SU-DHL-6 (cell line): Measurements from ENCODE around the gene MCU.

Experiments used
- H2AFZ ChIP-seq: fragments of 200-600 bp; sonication (generic); 2 replicates; pipeline ENCODE4 v1.6.1; 2014; ENCODE audit warnings: low read depth, mild to moderate bottlenecking, moderate library complexity, mixed read lengths, antibody characterized with exemption, low read length; ENCODE audit not compliant: severe bottlenecking
- H3F3A ChIP-seq: fragments of 200-600 bp; shearing (Covaris generic); 2 replicates; pipeline ENCODE4 v1.6.0; 2016; ENCODE audit warnings: antibody characterized with exemption, mild to moderate bottlenecking; ENCODE audit not compliant: insufficient read depth
- H3K27ac ChIP-seq: fragments of 200-600 bp; sonication (generic); 2 replicates; pipeline ENCODE4 v1.5.1; 2016; ENCODE audit warnings: low read depth, mild to moderate bottlenecking, low read length, moderate library complexity, mixed read lengths
- H3K27me3 ChIP-seq: fragments of 200-600 bp; sonication (generic), shearing (Covaris generic); 2 replicates; pipeline ENCODE4 v1.6.0; 2014; ENCODE audit warnings: mild to moderate bottlenecking, low read length
- H3K36me3 ChIP-seq: fragments of 200-600 bp; sonication (generic); 2 replicates; pipeline ENCODE4 v1.6.1; 2014; ENCODE audit warnings: mild to moderate bottlenecking, low read length, mixed read lengths
- H3K4me2 ChIP-seq: fragments of 300-600, 200-600 bp; shearing (Covaris generic), sonication (generic); 2 replicates; pipeline ENCODE4 v1.6.0; 2014; ENCODE audit warnings: low read length, low read depth, mild to moderate bottlenecking; ENCODE audit not compliant: poor library complexity, severe bottlenecking
- H3K4me3 ChIP-seq: fragments of 200-600 bp; sonication (generic); 2 replicates; pipeline ENCODE4 v1.5.1; 2014; ENCODE audit warnings: antibody characterized with exemption, low read length, mild to moderate bottlenecking, mixed read lengths; ENCODE audit not compliant: insufficient read depth, poor library complexity, severe bottlenecking
- H3K79me2 ChIP-seq: fragments of 200-600 bp; sonication (generic); 2 replicates; pipeline ENCODE4 v1.6.1; 2014; ENCODE audit warnings: mild to moderate bottlenecking, low read length, moderate library complexity; ENCODE audit not compliant: insufficient read depth
- H3K9ac ChIP-seq: fragments of 200-600 bp; sonication (generic); 2 replicates; pipeline ENCODE4 v1.7.0; 2014; ENCODE audit warnings: mild to moderate bottlenecking, low read length
- H3K9me2 ChIP-seq: fragments of 200-600 bp; sonication (generic); replicated peaks from 2 replicates; pipeline ENCODE4 v1.6.1; 2014; ENCODE audit warnings: low read length; ENCODE audit not compliant: insufficient read depth
- H3K9me3 ChIP-seq: fragments of 200-600 bp; sonication (generic); 2 replicates; pipeline ENCODE4 v1.6.1; 2014; ENCODE audit warnings: low read length, mixed read lengths; ENCODE audit not compliant: insufficient read depth
- H4K20me1 ChIP-seq: fragments of 200-600 bp; sonication (generic); 2 replicates; pipeline ENCODE4 v1.6.1; 2014; ENCODE audit warnings: low read depth, mild to moderate bottlenecking, antibody characterized with exemption, low read length, moderate library complexity, mixed read lengths
- EZH2phosphoT487 ChIP-seq: fragments of 200-600 bp; sonication (generic), shearing (Covaris generic); conservative IDR thresholded peaks from 2 replicates; pipeline ENCODE4 v1.6.1; 2018; ENCODE audit warnings: mild to moderate bottlenecking, antibody characterized with exemption, low read length, moderate library complexity, mixed read lengths
- TF ChIP-seq, protein P1 (sequence below): fragments of 200-600 bp; sonication (generic); IDR thresholded peaks from one replicate; pipeline ENCODE4 v1.5.1; 2017; ENCODE audit warnings: antibody characterized with exemption, mild to moderate bottlenecking, low read length, moderate library complexity; ENCODE audit not compliant: insufficient read depth, poor library complexity, severe bottlenecking

Gene MCU

DNA sequence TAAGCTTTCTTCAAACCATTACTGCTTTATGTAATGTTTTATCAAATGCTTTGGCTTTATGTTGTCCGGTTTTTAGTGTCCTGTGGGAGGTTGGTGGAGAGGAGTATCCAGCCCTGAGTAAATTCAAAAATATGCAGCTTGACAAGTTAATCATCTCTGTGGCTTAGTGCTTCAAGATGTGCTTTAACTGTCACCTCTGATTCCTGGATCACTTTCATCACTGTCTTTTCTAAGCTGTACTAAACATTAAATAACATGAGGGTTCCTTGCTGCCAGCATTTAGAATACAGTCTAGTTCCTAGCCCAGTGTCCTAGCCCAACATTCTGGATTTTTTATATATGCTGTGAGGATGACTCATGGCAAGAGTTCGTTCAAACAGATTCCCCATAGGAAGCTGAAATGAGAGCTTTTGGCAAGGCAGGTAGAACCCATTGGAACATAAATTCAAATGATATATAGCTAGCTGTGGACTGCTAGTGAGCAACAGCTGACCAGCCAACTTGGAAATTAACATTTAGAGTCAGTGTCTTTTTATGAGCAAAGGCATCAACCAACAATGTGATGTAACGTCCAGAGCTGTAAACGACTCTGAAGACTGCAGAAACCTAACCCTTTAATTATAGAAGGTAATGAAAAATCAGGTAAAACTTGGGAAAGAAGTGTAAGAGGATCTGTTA lies 120.9 kb downstream of the MCU start:
- no peak overlapping the region for H2AFZ ChIP-seq

DNA sequence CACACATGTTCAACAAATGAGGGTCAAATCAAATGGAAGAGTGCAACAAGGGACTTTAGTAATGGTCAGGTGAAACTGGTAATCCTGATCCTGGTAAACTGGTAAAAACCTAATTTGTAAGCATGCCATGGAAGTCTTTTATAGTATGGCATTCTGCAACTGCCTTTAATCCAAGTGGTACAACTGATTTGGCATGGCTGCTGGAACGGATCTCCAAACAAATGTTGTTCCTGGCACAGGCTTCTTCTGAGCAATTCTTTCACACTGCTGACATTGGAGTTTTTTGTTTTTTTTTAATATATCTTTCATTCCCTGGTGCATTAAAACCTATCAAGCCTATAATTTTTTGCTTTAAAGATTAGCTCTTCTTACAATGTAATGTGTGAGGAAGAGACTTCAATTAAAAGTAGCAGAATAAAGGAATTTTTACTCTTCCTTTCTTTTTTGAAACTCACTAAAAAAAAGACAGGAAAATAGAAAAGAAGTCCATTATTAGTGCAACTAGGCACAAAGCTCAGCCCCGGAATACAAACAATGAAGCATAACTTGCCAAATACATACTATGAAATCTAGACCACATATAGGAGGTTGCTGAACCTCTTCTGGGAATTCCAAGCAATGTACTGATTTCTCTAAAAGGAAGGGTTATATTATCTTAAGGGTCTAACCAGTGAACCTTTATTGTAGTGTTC lies 122.3 kb downstream of the MCU start:
- Histone ChIP-seq H3K4me2 (no peak overlapping the region), H3K9me2 (no peaks in the 10 kb centered on the region), H2AFZ (no peak overlapping the region)

More for the DNA sequence above, 120.9 kb downstream of the MCU start:
- Histone ChIP-seq H3K27ac (no peak overlapping the region), H3K4me2 (no peak overlapping the region), H4K20me1 (no peaks in the 10 kb centered on the region), H3F3A (no peaks in the 10 kb centered on the region), H3K9me2 (no peaks in the 10 kb centered on the region), H3K79me2 (no peaks in the 10 kb centered on the region), H3K9ac (no peak overlapping the region), H3K36me3 (no peaks in the 10 kb centered on the region), H3K27me3 (no peaks in the 10 kb centered on the region), H3K4me3 (no peak overlapping the region), H3K9me3 (no peaks in the 10 kb centered on the region)
- no peak for TF ChIP-seq EZH2phosphoT487
- TF ChIP-seq, protein P1, sequence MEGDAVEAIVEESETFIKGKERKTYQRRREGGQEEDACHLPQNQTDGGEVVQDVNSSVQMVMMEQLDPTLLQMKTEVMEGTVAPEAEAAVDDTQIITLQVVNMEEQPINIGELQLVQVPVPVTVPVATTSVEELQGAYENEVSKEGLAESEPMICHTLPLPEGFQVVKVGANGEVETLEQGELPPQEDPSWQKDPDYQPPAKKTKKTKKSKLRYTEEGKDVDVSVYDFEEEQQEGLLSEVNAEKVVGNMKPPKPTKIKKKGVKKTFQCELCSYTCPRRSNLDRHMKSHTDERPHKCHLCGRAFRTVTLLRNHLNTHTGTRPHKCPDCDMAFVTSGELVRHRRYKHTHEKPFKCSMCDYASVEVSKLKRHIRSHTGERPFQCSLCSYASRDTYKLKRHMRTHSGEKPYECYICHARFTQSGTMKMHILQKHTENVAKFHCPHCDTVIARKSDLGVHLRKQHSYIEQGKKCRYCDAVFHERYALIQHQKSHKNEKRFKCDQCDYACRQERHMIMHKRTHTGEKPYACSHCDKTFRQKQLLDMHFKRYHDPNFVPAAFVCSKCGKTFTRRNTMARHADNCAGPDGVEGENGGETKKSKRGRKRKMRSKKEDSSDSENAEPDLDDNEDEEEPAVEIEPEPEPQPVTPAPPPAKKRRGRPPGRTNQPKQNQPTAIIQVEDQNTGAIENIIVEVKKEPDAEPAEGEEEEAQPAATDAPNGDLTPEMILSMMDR, result no peak

DNA sequence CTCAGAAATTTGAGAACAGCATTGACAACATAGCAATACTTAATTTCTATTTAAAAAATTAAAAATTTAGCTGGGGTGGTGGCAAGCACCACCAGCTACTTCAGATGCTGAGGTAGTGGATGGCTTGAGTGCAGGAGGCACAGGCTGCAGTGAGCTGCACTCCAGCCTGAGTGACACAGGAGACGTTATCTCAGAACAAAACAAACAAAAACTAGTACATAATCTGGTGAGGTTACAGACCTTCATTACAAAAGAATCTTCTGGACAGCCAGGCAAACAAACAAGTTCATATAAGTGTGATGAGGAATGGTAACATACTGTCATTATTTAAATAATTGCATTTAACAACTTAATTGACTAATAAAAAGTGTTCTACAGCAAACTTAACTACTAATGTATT lies 124.6 kb downstream of the MCU start:
- no peak for TF ChIP-seq EZH2phosphoT487
- TF ChIP-seq, protein P1, result no peak
- no peak overlapping the region for H3K27ac ChIP-seq
- H3K9me2 ChIP-seq, result no peaks in the 10 kb centered on the region
- H3K9me3 ChIP-seq, result no peaks in the 10 kb centered on the region
- H3K4me2 ChIP-seq, result no peak overlapping the region
- no peaks in the 10 kb centered on the region for H3F3A ChIP-seq
- H3K4me3 ChIP-seq, result no peak overlapping the region
- no peaks in the 10 kb centered on the region for H3K79me2 ChIP-seq
- 0 out of 2 replicates have a peak, but pooled peaks cover 3% of the 10 kb centered on the region for H4K20me1 ChIP-seq
- H2AFZ ChIP-seq, result no peak overlapping the region
- no peaks in the 10 kb centered on the region for H3K36me3 ChIP-seq
- H3K9ac ChIP-seq, result no peak overlapping the region
- H3K27me3 ChIP-seq, result no peaks in the 10 kb centered on the region

More for the DNA sequence above, 122.3 kb downstream of the MCU start:
- H3K27ac ChIP-seq, result no peak overlapping the region
- TF ChIP-seq EZH2phosphoT487, result no peak
- TF ChIP-seq, protein P1, result no peak
- H3F3A ChIP-seq, result no peaks in the 10 kb centered on the region
- no peak overlapping the region for H3K4me3 ChIP-seq
- no peaks in the 10 kb centered on the region for H3K79me2 ChIP-seq
- H3K27me3 ChIP-seq, result no peaks in the 10 kb centered on the region
- no peaks in the 10 kb centered on the region for H3K9me3 ChIP-seq
- H3K9ac ChIP-seq, result no peak overlapping the region
- no peaks in the 10 kb centered on the region for H3K36me3 ChIP-seq
- H4K20me1 ChIP-seq, result 0 out of 2 replicates have a peak, but pooled peaks cover 3% of the 10 kb centered on the region
